DMS 273 (cell line): Measurements from ENCODE around the gene GATA5.

ENCODE experiments used
- DNase-seq: peaks from one replicate; lab custom pipeline; 2025; ENCODE audit not compliant: unreplicated experiment; lab: John Stamatoyannopoulos, UW

GATA5 gene, protein sequence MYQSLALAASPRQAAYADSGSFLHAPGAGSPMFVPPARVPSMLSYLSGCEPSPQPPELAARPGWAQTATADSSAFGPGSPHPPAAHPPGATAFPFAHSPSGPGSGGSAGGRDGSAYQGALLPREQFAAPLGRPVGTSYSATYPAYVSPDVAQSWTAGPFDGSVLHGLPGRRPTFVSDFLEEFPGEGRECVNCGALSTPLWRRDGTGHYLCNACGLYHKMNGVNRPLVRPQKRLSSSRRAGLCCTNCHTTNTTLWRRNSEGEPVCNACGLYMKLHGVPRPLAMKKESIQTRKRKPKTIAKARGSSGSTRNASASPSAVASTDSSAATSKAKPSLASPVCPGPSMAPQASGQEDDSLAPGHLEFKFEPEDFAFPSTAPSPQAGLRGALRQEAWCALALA

DNA sequence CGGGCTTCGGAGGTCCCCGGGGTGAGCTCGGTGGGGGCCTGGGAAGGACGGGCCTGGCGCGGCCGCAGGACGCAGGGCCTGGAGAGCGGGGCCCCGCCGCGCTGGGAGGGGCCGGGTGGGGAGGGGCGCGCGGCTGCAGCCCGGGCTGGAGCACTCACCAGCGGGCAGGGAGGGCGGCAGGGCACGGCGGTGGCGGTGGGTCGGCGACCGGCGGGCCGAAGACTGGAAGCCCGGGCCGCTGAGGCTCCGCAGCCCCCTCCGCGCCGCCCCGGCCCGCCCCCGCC, at the start of gene GATA5:
Gene GATA5 (minus strand): TSS at position 224 of the 284 bp plus-strand sequence. CDS start 474 bp downstream, outside the sequence.
- no peak for DNase-seq

DNA sequence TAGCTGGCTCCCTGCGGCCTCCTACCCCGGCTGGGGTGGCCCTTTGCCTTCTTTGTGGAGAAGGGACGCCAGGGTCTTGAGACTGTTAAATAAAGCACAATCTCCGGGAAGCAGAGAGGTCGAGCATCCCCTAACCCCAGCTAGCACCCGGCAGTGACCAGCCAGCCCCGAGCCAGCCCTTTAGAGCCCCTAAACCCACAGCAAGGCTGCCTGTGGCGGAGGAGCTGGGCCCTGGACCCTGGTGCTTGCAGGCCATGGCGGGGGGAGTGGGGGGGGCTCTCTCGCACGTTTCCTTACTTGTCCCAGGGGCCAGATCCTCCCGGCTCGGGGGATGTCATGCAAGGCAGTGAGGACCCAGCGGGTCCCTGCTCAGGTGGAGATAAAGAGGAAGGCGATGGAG, 49.2 kb upstream of the GATA5 start:
- DNase-seq, result no peak

DNA sequence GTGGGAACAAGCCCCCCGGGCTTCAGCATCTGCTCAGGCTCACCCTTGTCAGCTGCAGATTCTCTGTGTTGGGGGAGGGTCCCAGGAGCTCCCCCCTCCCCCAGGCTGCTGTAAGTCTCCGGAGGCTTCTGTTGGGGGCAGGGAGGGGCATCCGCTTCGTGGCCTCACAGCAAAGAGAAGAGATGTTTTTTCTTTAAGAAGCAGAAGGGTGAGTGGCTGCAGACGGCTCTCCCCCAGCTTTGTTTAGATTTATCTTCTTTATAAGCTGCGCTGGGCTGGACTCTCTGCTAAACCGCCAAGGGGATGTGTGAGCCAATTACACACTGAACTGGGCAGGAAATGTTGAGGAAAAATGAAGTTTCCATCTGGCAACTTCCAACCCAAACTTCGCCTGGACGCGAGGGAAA, 48.7 kb upstream of the GATA5 start:
- no peak for DNase-seq

DNA sequence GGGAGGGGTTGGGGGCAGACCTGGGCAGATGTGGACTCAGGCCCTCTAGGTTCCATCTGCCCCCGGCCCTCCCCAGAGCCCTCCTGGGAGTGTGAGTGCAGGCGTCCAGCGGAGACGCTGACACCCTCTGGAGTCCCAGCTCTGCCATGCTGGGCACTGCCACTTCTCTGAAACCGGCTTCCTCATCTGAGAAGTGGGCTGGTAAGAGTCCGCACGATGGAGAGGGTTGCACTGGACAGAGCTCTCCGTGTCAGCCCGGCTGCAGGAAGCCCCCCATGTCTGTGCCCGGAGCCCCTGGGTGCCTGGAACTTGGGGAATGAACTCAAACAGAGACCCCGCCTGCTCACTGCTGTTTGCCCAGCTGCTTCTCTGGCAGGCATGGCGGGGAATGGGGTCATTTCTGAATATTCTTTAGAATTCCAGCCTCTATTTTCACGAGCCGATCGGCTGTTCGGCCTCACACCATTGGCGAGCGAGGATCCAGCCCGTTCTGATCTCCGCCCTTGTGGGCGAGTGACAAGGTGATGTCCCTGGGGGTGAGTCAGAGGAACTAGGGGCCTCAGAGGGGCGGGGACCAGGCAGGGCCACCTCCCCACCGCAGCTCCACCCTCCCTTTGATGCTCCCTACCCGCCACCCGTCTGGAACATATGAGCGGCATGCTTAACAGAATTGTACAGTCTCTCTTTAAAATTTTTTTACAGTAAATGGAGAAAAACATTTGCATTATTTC, 47.8 kb upstream of the GATA5 start:
- no peak for DNase-seq

DNA sequence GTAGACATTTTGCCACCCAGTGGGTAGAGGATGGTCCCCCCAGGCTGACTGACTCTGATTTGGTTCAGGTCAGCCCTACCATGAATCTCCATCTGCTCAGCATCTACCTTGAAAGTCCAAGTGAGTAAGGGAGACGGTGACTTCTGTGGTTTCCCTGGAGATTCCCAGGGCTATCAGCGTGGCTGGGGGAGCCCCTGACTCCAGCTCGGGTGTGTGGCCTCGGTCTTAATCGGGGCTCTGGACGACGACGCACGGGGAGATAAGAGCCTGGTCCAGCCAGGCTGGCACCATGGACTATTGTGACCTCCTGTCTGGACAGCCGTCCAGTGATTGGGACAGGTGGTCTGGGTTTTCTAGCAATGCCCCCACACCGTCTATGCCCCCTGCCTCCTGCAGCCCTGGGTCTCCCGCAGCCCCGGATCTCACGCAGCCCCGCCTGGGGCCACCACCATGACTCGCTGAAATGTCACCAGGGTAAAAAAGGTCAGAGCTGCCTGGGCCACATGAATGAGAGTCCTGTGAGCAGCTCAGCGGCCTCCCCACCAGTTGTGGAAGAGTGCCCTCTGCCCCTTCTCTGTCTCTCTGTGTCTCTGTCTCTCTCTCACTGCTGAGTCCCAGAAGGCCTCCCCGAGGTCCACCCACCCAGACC, 47.1 kb upstream of the GATA5 start:
- no peak for DNase-seq

DNA sequence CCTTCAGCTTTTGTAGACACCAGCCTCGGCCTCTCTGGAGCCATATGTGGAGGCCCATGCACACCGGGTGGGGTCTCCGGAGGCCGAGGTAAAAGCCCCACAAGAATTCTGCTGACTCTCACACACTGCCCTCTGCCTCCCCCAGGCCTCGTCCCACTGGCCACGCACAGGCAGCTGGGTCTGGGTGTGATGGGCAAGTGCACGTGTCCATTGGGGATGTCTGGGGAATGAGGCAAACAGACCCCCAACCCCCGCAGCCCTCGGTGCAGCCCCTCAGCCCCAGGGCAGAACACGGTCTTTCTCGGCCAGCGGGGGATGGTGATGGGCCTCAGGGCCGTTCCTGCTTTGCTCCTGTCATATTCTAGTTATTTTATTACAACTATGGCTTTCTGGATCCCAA, 44.0 kb upstream of the GATA5 start:
- DNase-seq, result no peak

DNA sequence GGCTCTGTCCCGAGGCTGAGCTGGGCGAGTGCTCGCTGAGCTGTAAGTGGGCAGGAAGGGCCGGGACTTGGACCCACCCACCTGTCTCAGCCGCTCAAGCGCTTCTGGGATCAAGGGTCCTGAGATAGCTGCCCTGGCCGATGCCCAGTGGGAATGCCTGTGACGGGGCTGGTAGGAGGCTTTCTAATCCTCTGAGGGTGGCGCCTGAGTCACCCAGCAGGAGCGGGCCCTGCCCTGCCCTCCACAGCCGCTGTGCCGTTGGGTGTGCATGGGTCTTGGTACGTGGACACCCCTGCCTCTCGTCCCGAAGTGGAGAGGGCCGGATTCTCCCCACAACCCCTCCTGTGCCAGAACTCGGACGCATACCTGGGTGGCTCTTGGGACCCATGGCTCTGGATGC, 43.1 kb upstream of the GATA5 start:
- no peak for DNase-seq

DNA sequence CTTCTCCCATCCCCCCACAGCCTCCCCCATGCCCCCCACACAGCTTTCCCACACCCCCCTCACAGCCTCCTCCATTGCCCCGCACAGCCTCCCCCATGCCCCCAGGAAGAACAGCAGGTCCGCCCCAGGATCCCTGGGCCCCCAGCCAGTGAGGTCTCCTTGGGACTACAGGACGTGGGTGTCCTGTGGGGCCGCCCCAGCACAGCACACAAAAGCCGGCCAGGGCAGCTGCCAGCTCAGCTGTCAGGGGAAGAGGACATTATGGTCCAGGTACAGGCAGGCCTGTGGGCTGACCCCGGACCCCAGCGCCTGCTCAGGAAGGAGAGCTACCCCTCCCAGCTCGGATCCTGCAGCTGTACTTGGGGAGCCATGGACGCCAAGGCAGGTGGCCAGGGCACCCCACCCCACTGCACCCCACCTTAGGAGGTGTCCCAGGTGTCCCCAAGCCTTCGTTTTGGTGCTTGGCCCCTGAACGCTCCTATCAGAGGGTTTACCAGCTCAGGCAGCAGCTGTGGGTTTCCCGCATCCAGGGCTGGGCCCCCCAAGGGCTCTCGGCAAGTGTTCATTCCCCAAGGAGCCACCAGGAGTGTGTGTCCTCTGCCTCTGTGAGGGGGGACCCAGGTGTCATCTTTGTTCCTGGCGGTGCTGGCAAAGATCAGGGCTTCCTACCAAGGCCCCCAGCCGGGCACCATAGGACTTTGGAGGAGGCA, 42.3 kb upstream of the GATA5 start:
- no peak for DNase-seq

DNA sequence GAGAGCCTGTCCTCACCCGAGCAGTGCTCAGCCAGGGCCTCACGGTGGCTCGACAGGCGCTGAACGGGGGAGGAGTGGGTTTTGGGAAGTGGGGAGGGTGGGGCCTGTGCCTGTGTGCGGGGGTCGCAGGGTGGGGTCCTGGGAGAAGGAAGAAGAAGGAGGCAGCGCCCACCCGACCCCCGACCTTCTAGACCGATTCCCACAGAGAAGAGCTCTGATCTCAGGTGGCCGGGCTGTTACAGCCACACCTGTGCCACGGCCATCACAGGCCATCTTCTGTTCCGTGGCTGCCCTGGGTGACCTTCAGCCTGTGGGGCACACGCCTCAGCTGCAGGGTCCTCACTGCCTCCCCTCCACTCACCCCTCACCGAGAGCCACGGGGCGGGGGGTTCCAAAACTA, 41.4 kb upstream of the GATA5 start:
- DNase-seq, result no peak

DNA sequence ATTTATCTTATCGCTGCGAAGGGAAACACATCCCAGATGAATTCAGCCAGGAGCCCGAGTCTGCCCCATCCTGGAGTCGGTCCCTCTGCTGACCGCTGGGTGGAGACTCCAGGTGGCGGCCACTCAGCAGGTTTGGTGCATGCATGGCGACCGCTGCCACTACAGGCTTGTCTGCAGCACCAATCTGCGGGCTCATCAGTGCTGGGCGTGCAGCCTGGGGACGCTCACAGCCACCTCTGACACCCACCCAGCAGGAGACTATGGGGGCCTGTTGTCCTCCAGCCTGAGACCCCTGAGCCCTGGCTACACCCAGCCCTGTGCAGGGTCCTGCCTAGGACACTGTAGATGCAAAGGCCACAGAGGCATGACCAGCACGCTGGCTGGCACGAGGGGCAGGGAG, 40.5 kb upstream of the GATA5 start:
- DNase-seq, result no peak

DNA sequence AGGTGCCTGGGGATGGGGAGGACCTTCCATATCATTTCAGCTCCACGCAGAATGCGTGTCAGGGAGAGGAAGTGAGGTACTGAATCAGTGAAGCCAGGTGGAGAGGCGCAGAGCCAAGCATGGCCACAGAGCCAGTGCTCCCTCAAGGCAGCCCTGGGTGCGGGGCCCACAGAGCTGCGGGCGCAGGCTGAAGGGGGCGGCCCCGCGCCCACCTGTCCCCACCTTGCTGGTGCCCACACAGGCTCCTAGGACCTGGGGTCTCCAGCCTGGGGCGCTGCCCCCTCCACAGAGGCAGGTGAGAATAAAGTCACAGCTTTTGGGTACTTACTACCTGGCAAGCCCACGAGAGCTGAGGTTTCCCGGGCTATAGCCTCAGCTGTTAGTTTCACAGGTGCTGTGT, 40.0 kb upstream of the GATA5 start:
- no peak for DNase-seq

DNA sequence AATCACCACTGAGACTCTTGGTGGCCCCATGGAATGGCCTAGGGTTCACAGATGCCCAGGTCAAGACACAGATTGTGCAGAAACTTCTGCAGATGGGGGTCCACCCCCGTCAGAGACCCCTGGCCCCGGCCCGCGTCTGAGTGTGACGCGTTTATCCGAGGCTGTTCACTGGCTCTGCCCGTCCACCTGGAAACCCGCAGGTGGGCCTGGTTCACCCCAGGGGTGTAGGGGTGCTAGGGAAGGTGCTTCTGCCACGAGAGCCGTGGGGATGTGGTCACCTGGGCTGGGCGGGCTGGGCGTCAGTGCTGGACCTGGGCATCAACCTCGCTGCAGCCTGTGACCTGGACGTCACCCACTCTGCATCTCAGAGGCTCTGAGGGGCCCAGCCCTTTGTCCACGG, 39.5 kb upstream of the GATA5 start:
- DNase-seq, result no peak

DNA sequence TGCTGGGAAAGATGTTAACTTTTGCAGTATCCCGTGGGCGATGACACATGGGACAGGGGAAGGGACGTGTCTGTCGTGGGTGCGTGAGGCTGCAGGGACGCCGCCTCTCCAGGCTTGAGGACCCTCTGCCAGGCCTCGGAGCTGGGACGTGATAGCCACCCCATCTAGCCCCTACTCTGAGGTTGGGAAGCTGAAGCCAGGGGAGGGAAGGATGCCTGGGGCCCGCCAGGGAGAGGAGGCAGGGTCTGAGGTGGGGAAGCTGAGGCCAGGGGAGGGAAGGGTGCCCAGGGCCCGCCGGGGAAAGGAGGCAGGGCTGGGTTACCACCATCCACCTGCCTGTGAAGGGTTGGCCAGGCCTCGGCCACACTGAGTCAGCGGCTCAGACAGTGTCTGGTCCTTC, 38.2 kb upstream of the GATA5 start:
- no peak for DNase-seq

DNA sequence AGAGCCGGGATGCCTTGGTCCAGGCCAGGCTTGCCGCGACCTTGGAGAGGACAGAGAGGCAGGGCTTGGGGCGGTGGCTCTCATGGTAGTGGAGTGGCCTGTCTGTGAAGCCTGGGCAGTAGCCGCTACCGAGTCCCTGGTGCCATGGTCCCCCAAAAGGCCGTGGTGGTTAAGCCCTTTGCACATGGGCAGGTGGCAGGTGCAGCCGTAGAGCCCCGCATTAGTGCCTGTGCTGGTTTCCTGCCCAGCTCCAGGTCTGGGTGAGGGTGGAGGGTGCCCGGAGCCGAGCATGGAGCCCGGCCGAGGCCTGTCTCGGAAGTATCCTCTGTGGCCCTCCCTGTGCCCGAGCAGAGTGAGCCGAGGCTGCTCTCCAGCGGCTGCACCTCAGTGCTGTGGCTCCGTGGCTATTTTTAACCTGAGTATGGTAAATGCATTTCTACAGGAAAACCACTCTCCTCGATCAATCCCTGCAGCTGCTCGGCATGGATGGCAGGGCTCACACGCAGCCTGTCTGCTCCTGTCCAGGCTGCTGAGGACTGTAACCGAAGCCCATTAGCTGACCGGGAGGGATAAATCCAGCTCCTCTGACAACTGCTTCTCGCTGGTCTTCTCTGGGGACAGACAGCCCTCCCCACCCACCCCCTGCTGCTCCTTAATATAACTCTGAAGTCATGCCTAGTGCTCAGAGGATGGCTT, 36.3 kb upstream of the GATA5 start:
- DNase-seq, result no peak

DNA sequence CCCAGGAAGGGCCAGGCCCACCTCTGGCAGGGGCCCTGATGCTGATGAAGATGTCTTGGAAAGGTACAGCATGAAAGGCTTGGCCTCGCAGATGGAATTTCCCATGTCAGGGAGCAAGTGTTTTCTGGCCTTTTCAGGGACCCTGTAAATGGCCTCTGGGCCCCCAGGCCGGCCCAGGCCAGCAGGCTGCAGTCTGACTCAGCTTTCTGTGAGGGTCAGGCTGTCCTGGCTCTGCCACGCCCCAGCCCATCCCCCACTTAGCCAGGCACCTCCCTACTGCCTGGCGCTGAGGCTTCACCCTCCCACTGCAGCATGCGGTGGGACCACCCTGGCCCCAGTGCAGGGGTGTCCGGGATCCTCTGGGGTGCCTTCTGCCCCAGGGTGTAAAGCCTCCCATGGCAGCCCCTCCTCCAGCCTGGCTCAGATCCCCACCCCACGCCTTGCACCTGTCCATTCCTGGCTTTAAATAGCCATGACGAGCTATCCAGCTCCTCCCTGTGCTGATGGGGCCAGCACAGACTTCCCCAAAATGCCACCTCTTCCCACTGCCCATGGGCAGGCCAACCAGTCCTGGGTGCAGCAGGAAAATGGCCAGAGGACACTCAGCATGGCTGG, 35.6 kb upstream of the GATA5 start:
- no peak for DNase-seq

DNA sequence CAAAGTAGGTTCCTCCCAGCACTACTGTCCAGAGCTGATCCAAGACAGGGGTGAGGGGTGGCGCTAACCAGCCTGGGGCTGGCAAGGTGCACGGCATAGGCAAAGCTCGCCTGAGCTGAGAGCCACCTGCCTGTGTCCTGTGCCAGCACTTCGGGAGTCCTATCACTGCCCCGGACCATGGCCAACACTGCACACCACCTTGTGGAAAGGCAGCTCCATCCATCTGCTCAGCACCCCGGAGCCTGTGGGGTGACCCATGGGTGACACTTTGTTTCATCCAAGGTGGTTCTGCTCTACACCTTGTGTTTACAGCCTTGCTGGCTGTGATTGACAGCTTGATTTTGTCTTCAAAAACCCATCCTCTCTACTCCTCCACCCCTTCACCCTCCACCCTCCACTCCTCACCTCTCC, 32.9 kb upstream of the GATA5 start:
- DNase-seq, result peak; percentile 48

DNA sequence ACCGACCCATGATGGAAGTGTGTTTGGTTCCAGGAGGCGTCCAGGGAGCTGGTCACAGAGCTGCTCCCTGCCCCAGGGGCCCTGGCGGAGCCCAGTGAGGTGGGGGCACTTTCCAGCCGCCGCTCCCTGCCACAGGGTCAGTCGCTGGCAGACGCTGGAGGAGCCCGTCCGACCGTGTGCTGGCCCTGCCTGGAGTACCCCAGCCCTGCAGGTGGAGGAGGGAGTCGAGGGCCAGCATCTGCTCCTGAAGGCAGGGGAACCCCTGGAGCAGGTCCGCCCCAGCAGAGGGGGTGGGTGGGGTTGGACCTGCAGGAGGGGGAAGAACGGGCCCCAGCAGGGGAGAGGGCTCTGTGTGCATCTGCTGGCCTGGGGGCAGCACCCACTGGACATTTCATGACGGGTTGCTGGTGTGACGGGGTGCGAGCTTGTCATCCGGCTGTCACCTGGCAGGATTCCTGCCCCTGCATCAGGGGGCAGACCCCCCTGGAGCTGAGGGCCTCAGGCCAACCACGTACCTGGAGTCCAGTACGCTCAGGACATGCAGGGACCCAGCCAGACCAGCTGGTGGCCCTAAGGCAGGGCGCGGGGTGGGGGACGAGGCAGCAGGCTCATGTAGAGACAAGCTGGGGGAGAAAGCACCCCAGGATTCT, 32.3 kb upstream of the GATA5 start:
- no peak for DNase-seq

DNA sequence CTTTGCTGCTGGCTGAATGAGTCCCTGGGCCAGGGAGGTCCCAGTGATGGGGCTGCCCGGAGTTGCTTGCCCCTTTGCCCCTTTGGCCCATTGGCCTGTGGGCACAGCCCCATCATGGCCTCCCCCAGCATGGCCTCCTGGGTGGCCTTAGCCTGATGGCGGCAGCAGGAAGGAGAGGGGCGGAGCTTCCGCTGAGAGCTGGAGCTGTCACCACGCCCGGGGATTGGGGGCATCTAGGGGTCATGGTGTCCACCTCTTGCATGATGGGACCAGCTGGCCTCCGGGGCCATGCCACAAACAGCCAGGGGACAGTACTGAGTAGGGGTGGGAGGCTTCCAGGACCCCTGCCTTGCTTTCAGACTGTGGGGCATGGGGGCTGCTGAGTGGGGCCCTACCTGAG, 31.5 kb upstream of the GATA5 start:
- DNase-seq, result no peak

DNA sequence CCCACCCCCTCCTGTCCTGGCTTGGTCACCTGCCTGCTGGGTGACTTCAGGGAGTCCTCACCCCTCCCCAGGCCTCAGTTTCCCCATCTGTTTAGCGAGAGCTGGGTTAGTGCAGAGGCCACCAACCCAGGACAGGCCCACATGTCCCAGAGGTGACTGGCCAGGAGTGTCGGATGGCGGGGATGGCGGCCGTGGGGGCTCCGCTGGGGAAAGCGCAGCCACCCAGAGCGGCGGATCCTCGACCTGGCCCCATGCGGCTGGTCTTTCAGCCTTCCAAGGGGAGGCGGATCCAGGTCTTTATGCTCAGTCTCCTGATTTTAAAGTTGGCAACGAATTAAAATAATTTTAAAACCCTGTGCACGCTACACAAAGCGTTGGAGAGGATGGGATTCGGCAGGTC, 31.0 kb upstream of the GATA5 start:
- DNase-seq, result no peak

DNA sequence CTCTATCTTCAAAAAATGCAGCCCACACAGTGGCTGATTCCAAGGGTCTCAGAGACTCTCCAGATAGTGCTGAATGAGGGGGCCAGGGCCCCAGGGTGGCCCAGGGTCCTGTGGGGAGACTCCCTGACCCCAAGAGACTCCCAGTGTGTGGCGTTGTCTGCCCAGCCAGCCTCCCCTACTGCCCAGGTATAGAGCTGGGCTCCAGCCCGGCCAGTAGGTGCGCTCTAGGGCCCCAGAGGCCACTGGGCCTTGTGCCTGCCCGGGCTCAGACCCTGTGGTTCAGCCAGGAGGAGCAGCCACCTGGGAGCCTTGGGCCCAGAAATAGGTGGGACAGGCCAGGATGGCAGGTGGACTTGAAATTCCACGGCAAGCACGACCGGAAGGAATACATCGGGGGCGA, 30.3 kb upstream of the GATA5 start:
- no peak for DNase-seq
